Activated CD4-positive, alpha-beta T cell treated with anti-CD3 and anti-CD28 coated beads, Interleukin-2, amount 50 U/mL, for 48 hours (primary cell): ENCODE data around the gene GRIFIN.
A peak's percentile ranks its signal among the peaks of the same experiment; 100 is the strongest.

Source experiments
- DNase-seq, 2 experiments: peaks; one replicate each; pipeline ENCODE4 v3.0.0-alpha.2; 2020

GRIFIN gene

DNA sequence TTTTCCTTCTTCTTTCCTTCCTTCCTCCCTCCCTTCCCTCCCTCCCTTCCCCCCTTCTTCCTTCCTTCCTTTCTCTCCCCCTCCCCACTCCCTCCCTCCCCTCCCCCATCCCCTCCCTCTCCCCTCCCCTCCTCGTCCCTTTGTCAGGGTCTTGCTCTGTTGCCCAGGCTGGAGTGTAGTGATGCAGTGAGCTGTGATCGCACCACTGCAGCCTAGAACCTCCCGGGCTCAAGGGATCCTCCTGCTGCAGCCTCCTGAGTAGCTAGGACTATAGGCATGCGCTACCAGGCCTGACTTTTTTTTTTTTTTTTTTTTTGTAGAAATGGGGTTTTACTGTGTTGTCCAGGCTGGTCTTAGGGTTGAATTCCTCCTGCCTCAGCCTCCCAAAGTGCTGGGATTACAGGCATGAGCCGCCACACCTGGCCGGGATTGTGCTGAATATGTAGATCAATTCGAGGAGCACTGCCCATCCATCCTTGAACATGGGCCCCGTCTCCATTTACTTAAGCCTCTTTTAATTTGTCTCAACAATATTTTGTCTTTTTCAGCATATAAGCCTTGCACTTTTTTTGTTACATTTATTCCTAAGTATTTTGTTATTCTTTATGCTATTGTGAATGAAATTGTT, 23.4 kb downstream of the GRIFIN start:
- no peak for DNase-seq

DNA sequence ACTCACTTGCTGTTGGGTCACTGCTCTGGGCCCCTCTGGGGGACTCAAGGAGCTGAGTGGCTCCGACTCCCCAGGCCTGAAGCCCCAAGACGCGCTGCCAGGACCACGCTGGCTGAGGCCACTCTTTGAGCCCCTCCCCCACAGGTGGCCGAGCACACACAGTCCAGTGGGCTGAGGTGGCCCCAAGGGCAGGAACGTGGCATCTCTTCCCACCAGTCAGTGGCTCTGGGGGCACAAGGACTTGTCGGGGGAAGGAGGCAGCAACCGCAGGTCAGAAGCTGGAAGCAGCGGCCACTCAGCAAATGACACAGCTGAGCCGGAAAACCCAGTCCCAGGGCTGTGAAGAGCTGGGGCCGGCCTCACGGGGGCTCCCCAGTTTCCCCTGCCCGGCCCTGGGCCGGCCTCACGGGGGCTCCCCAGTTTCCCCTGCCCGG, 24.1 kb downstream of the GRIFIN start:
- peak; percentile 17 to 24 for DNase-seq

DNA sequence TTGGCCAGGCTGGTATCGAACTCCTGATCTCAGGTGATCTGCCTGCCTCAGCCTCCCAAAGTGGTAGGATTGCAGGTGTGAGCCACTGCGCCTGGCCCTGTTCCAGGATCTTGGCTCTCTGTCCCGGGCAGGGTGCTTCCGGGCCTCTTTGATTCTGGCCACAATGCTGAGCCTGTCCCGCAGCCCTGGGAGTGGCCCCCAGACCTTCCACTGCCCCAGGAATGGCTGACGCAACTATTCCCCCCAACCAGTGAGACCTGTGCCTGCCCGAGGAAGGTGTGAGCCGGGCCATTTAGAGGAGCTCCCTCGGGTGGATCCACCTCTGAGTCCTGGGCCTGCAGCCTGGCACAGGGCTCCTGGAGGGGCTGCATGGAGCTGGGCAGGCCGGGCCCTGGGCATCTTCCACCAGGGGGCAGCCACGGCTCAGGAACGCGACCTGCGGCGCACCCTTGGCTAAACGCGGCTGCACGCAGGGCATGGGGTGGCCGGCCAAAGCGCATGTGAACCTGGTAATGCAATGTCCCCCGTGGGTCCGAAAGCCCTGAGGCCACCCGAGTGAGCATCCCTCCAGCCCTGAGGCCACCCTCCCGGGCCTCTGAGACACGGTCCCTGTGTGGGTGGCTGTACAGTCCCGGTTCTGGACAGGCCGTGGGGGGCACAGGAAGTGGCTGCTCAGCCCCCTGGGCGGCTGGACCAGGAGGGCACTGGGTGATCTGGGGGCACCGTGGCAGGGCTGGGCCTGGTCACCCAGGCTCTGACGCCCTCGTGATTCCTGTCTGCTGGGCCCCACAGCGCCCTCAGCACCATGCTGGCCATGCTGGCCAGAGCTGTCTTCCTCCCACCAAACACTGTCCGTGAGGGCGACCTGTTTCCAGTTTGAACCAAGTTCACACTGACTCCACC, 24.8 kb downstream of the GRIFIN start:
- peak; percentile 90 to 91 for DNase-seq

DNA sequence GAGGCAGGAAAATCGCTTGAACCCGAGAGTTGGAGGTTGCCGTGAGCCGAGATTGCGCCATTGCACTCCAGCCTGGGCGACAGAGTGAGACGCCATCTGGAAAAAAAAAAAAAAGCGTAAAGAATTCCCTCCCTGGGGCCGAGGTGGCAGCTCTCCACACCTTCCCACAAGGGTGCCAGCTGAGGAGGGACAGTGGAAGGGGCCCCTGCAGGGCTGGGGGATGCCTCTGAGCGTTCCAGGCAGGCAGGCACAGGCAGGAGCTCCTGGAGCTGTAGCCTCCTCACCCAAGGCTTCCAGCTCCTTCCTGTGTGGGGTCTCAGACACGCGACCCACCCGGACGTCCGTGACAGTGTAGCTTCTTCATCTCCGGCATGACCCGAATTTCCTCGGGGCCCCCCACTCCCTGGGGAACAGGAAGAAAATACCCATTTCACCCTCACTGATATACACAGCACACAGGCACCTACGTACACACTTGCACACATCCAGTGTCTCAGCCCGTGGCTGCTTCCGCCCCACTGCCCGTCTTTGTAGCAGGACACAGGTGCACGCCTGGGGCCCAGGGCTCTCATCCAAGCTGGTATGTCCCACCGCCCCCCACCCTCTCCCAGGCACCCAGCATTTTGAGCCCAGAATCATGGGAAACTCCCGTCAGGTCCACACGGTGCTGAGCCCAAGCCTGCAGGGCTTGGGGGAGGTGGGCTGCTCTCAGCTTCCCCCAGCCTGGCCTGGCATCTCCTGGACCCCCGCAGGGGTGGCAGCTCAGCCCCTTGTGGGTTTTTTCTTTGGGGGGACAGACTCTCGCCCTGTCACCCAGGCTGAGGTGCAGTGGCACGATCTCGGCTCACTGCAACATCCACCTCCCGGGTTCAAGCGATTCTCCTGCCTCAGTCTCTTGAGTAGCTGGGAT, 25.7 kb downstream of the GRIFIN start:
- no peak for DNase-seq

DNA sequence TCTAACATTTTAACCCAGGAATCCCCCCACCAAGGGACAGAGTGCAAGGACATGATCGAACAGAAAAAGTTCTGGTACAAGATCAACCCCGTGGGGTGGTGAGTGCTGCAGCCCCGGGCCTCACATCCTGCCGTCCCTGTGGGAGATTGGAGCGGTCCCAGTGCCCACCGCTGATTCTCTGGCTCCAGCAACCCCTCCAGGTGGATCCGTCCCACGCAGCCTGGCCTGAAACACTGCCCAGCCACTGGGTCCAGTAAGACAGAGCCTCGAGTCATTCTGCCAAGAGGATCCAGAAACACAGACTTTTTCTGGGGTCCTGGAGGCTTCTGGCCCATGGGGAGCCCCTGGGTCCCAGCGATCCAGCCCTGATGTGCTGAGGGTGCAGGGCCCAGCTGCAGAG, 29.5 kb downstream of the GRIFIN start:
- no peak for DNase-seq

DNA sequence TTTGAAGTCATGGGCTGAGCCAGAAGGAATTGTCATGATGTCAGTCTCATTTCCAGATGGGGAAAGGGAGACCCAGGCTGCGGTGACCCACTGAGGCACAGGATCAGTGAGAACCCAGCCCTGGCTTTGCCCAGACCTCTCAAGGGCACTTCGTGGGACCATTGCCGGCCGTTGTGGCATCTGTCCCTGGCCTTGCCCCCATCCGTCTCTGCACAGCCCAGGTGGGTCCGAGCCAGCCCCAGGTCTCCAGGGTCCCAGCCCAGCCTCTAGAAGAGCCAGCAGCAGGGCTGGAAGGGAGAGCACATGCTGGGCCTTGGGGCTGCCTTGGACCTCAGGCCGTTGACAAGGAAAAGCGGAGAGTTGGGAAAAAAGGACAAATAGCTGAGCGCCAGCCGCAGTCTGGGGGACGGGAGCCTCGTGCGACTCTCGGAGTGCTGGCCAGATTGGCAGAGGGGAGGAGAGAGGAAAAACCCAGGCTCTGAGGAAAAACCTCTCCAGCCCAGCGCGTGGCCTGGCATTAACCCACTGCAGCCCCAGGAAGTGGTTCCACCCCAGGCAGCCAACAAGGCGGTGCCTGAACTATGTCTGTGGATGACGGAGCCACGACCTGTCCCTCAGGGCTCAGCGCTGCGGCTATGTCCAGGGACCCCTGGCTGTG, 30.2 kb downstream of the GRIFIN start:
- no peak for DNase-seq

DNA sequence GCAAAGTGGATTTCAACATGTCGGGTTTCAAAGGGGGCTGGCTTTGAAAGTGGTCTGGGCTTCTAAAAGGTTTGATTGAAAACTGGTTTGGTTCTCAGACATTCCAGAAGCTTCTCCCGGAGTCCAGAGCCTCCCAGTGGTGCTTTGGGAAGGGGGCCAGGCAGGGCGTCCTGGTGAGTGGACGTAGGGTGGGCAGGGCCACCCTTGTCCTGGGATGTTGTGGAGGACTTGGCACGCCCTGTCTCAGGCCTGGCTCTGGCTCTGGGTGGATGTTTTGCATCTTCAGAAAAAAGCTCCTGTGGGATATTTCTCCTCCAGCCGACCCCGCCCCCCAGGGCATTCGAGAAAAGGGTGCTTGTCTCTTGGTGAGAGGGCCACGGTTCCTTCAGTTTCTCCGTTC, 31.2 kb downstream of the GRIFIN start:
- DNase-seq = no peak

DNA sequence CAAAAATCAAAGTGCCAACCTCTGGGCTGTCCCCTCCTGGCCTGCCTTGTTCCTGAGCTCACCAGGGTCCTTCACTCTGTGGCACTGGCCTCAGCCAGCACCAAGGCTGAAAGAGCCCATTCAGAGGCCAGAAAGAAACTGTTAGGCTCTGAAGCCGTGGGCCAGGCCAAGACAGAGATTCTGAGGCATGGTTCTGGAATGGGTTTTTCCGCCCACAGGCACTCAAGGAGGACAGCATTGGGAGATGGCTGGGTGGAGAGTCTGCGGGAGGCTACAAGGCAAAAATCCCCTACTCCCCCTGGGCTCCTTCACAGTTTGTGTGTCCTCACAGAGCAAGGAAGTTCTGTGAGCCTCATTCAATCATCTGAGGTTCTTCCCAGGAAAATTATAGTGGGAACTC, 31.7 kb downstream of the GRIFIN start:
- no peak for DNase-seq

DNA sequence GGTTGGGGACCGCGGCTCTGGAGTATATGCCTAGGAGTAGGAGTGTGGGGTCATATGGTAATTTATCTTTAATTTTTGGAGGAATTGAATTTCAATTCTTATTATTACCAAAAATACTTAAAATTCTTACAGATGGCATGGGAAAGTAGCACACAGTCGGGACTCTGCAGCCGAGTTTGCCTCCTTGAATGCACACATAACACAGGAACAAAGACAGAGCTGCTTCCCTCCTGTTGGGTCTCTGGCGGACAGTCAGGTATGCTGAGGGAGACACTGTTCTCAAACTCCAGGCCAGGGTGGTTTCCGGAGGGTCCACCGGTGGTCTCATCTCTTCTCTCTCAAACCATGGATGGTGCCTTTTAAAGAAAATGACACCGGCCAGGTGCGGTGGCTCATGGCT, 32.7 kb downstream of the GRIFIN start:
- DNase-seq = no peak

DNA sequence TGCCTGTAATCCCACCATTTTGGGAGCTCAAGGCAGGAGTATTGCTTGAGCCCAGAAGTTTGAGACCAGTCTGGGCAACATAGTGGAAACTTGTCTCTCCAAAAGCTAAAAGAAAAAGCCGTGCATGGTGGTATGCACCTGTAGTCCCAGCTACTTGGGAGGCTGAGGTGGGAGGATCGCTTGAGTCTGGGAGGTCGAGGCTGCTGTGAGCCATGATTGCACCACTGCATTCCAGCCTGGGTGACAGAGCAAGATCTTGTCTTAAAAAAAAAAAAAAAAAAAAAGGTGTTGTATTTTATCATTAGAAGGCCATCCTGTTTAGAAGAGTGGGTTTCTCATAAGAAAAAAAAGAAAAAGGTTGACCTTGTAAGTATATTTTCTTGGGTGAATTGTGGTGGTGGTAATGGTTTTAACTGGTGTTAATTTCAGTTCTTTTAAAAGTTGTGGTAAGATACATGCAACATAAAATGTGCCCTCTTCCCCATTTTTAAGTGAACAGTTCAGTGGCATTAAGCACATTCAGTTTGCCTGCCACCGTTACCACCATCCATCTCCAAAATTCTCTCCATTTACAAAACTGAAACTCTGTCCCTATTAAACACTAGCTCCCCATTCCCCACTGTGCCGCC, 34.7 kb downstream of the GRIFIN start:
- no peak for DNase-seq

DNA sequence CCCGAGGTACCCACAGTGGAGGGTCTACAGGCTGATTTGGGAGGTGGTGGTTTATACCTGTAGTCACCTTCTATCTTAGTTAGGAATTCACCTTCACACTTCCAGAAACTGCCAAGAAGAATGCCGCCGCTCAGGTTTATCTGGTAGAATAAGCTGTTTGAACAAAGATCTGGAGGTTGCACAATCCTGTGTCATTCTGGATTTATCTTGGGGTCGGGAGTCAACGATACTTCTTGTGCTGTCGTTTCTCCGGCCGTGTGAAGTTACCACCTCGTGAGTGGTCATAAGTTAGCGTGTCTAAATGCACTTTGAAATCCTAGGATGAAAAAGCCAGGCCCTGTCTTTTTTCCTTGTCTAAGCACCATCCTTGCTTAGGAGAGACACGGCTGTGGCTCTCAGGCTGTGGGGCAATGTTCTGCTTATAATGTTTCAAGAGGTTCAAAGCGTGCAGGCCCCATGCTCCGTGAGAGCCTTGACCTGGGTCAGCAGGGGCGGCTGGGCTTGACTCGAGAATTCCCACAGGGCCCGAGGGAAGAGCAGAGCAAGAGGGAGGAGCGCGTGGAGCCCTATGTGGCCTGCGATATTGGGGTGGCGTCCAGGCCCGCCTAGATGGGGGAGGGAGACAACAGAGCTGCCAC, 35.5 kb downstream of the GRIFIN start:
- no peak for DNase-seq

DNA sequence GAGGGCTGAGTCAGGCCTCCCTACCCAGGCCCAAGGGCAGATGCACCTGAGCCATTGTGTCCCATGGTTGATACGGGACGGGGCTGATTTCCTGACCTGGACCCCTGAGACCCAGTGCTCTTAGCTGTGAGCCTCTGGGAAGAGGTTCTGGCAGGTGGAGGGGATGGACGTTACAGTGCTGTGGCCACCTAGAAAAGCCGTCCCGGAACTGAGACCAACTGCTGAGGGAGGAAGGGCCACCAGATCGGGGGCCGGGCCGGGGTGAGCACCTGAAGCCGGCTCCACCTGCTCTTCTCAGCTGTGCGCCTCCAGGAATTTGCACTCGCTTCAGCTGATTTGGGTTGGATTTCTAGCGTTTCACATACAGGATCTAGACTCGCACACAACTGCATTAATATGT, 37.4 kb downstream of the GRIFIN start:
- DNase-seq = no peak

DNA sequence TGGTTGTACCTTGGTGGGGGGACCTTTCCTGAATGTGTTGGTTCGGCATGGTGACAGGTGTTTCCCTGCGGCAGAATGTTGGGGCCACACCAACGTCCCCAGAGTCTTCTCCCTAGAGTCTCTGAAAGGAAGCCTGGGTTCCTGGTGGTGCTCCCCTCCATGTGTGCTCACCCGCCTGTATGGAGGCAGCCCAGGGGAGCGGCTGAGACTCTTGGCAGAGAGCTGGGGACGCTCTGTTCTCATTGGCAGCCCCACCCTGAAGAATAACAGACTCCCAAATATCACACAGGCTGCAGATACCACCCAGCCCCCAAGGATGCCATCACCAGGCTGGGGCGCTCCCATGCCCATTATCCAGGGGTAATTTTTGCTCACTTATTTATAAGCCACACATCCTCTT, 38.0 kb downstream of the GRIFIN start:
- DNase-seq = no peak

DNA sequence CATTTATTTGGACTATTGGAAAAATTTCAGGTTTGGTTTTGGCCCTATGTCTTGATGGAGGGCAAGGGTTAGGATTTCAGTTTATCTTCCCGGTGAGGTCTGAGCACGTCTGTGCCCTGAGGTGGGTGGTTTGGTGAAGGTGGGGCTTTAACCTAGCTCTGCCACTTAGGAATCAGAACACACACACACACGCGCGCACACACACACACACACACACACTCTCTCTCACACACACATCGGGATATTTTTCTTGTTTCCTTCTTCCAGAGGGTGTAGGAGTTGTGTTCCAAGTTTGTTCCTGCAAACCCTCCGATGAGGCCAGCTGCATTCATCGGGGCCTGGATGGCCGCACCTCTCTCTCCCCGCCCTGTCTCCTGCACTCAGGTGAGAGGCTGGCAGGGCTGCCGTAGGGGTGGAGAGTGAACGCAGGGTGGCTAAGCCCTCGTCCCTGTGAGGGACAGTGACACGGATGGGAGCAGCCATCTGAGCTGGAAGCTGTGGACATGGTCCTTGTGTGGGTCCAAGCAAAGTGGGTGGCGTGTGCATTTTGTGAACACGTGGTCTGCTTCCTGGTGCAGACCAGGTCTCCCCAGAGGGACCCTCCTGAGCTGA, 38.6 kb downstream of the GRIFIN start:
- no peak for DNase-seq

DNA sequence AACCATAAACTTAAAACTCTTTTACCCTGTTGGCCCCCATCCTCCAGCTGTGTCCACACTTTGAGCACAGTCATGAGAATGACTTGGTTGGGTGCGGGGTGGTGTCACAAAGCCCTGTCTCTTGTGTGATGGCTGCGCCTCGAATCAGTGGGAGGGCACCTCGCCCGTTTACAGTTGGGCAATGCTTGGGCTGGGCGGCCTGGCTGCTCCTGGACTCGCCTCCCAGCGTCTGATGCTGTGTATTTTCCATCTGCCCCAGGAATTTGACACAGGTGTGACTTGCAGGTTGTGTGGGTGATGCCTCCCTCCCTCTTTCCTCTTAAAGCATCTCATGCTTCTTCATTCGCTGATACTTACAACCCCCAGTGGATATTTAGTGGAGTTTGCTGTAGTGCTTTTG, 39.1 kb downstream of the GRIFIN start:
- DNase-seq = no peak

DNA sequence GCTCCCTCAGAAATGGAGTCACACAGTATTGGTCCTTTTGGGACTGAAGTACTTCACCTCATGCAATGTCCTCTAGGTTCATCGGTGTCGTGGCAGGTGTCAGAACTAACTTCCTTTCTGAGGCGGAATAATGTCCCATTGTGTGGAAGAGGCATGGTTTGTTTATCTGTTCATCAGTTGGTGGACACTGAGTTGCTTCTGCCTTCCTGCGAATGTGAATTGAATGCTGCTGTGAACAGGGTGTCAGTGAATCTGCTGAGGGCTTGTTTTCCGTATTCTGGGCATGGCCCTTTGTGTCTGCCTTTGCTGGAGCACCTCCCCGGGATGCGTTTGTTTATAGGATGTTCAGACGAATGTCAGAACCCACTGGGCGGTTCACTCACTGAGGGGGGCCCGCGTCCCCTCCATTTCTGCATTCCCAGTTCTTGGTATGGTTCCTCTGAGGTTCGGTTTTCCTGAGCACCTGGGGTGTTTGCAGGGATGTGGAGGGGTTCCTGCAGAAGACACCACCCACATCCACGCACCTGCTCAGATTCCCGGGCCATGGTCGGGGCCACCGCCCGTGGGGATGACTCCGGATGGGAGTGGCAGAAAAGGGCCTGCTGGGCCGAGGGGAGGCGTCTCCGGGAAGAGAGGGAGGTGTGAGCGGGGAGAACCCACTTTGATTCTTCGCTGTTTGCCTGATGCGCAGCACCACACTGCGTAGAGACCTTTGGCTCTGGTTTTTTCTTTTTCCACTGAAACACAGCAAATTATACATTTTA, 39.7 kb downstream of the GRIFIN start:
- DNase-seq = no peak

DNA sequence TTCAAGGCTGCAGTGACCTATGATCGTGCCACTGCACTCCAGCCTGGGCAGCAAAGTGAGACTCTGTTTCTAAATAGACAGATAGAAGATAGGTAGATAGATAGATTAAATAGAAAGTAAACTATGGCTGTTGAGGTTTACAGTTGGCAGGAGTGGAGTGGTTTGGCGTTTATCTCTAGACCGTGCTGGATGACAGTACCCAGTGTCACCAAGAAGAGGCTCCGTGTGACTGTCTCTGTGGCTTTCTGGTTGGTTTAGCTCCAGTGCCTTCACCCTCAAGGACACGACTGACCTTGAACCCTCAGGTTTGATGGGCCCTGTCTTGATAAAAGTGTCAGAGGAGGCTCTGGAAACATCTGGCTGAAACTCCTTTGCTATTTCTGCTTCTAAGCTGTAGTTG, 41.1 kb downstream of the GRIFIN start:
- DNase-seq = no peak

DNA sequence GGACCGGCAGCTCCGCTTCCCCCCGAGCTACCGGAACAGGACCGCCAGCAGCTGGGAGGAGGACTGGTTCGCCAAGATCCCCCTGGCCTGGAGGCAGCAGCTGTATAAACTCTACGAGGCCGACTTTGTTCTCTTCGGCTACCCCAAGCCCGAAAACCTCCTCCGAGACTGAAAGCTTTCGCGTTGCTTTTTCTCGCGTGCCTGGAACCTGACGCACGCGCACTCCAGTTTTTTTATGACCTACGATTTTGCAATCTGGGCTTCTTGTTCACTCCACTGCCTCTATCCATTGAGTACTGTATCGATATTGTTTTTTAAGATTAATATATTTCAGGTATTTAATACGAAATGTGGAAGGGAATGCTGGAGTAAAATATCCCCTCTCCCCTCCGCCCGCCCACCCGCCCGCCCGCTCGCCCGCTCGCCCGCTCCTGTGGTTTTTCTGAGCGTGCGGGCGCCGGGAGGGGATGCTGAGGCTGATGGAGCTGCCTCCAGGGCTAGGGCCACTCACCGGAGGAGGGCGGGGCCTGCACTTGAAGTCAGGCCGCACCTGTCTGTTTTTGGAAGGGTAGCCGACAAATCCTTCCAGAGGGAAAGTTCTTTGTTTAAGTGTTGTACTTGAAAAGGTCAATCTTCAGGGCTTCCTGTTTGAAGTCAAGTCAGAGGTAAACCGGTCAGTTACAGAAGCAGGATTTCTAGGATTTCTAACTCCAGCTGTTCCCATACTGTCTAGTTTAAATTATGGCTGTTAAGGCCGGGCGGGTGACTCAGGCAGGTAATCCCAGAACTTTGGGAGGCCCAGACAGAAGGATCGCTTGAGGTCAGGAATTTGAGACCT, 42.3 kb downstream of the GRIFIN start:
- DNase-seq = no peak

DNA sequence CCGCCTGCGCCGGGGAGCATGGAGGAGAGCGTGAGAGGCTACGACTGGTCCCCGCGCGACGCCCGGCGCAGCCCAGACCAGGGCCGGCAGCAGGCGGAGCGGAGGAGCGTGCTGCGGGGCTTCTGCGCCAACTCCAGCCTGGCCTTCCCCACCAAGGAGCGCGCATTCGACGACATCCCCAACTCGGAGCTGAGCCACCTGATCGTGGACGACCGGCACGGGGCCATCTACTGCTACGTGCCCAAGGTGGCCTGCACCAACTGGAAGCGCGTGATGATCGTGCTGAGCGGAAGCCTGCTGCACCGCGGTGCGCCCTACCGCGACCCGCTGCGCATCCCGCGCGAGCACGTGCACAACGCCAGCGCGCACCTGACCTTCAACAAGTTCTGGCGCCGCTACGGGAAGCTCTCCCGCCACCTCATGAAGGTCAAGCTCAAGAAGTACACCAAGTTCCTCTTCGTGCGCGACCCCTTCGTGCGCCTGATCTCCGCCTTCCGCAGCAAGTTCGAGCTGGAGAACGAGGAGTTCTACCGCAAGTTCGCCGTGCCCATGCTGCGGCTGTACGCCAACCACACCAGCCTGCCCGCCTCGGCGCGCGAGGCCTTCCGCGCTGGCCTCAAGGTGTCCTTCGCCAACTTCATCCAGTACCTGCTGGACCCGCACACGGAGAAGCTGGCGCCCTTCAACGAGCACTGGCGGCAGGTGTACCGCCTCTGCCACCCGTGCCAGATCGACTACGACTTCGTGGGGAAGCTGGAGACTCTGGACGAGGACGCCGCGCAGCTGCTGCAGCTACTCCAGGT, 43.1 kb downstream of the GRIFIN start:
- DNase-seq = no peak
